GM21576 (cell line): ENCODE results near the gene LRP8.

Experiments
- ATAC-seq: cut with Tn5 transposase; IDR thresholded peaks from one replicate; pipeline ENCODE4 v1.9.1; 2021; ENCODE audit warnings: mild to moderate bottlenecking, moderate library complexity; ENCODE audit not compliant: unreplicated experiment

Gene LRP8

GRCh38 chr1:53266038-53266437, 61.8 kb downstream of the LRP8 start:
- no peak for ATAC-seq

GRCh38 chr1:53265581-53265980, 62.3 kb downstream of the LRP8 start:
- ATAC-seq = no peak

GRCh38 chr1:53264048-53264447, 63.8 kb downstream of the LRP8 start:
- no peak for ATAC-seq

- ATAC-seq = no peak
Measured at GRCh38 chr1:53262000-53262399, 65.9 kb downstream of the LRP8 start.

- no peak for ATAC-seq
Measured at GRCh38 chr1:53260631-53261247, 67.1 kb downstream of the LRP8 start.

GRCh38 chr1:53259932-53260331, 67.9 kb downstream of the LRP8 start:
- peak; percentile 67 for ATAC-seq

- ATAC-seq = no peak
Measured at GRCh38 chr1:53258216-53258615, 69.7 kb downstream of the LRP8 start.

- no peak for ATAC-seq
Measured at GRCh38 chr1:53257454-53258081, 70.3 kb downstream of the LRP8 start.

GRCh38 chr1:53256511-53257453, 71.1 kb downstream of the LRP8 start:
- no peak for ATAC-seq

GRCh38 chr1:53255031-53255430, 72.8 kb downstream of the LRP8 start:
- ATAC-seq = no peak

- no peak for ATAC-seq
Measured at GRCh38 chr1:53254011-53254640, 73.7 kb downstream of the LRP8 start.

GRCh38 chr1:53250325-53250724, 77.5 kb downstream of the LRP8 start:
- ATAC-seq = no peak

- ATAC-seq = no peak
Measured at GRCh38 chr1:53249706-53250105, 78.2 kb downstream of the LRP8 start.

GRCh38 chr1:53246261-53247134, 81.4 kb downstream of the LRP8 start:
- no peak for ATAC-seq

GRCh38 chr1:53244141-53244540, 83.7 kb downstream of the LRP8 start:
- ATAC-seq = no peak

- no peak for ATAC-seq
Measured at GRCh38 chr1:53242381-53242780, 85.5 kb downstream of the LRP8 start.

- no peak for ATAC-seq
Measured at GRCh38 chr1:53241828-53242227, 86.0 kb downstream of the LRP8 start.

GRCh38 chr1:53238197-53239155, 89.4 kb downstream of the LRP8 start, which contains the start of gene MAGOH:
Gene MAGOH (minus strand): TSS chr1:53238518. CDS start chr1:53238448, 70 bp downstream.
- ATAC-seq = peak; percentile 98

GRCh38 chr1:53237638-53238037, 90.2 kb downstream of the LRP8 start:
- ATAC-seq = no peak
